Activated T-helper 17 cell treated with anti-CD3 and anti-CD28 coated beads, Interleukin-2, amount 50 U/mL, for 72 hours (primary cell): Measurements from ENCODE around the gene ADAMTS13. TPM values are rescaled to one million over a fixed set of nuclear protein-coding genes. Genes with fewer than 3 reads are reported as not detected.

ENCODE experiments used
- ATAC-seq: fragments of 150-1000 bp; cut with Tn5 transposase; replicated peaks from 2 replicates; pipeline ENCODE4 v1.10.0; 2021; ENCODE audit warnings: mild to moderate bottlenecking, moderate library complexity
- H3K27ac Mint-ChIP-seq: one replicate; pipeline ENCODE4 v1.8.0; 2022; ENCODE audit warnings: mixed read lengths
- H3K27me3 Mint-ChIP-seq: one replicate; pipeline ENCODE4 v1.8.0; 2022; ENCODE audit warnings: mixed read lengths
- H3K36me3 Mint-ChIP-seq: one replicate; pipeline ENCODE4 v1.8.0; 2022; ENCODE audit warnings: low read depth, mild to moderate bottlenecking, mixed read lengths
- H3K4me1 Mint-ChIP-seq: one replicate; pipeline ENCODE4 v1.8.0; 2022; ENCODE audit warnings: mixed read lengths
- H3K4me3 Mint-ChIP-seq: one replicate; pipeline ENCODE4 v1.8.0; 2022; ENCODE audit warnings: mild to moderate bottlenecking, mixed read lengths
- H3K9me3 Mint-ChIP-seq: one replicate; pipeline ENCODE4 v1.8.0; 2022; ENCODE audit warnings: mixed read lengths
- total RNA-seq, 2 donors: library from RNA; stranded (reverse); gene quantifications; one replicate each; pipeline ENCODE4 v1.2.3, GENCODE V29; 2022

ADAMTS13 gene
- total RNA-seq, 2 donors from 2014 or later: 1.2 to 3.9 TPM

DNA sequence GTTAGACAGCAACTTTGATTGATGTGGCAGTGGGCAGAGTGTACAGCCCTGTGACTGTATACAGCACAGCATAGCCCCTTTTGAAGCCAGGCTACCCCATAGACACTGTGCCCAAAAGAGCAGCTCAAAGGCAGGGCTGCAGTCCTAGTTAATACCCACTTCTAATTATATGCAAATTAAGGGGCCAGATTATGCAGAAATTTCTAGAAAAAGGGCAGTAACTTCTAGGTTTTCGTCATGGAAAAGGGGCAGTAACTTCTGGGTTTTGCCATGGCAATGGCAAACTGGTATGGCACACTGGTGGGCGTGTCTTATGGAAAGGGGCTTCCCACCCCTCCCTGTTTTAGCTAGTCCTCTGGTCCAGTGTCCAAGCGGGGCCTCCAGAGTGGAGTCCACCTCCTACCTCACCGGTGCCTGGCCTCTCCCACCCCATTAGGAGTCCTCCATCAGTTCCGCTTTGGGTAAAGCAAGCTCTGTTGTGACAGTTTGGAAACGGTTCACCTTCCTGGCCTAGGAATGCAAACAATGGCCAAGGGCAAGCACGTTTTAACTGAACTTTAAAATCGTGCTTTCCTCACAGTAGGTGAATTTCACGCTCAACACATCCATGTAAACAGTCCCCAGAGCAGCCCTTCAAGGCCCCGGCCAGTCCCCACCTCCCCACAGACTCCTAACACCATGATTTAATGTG is 5.6 kb downstream of the ADAMTS13 start:
- peaks cover 20% of the 10 kb centered on the region for H3K27me3 Mint-ChIP-seq
- peak overlapping the region; percentile 23 for H3K4me3 Mint-ChIP-seq
- H3K36me3 Mint-ChIP-seq: no peaks in the 10 kb centered on the region

DNA sequence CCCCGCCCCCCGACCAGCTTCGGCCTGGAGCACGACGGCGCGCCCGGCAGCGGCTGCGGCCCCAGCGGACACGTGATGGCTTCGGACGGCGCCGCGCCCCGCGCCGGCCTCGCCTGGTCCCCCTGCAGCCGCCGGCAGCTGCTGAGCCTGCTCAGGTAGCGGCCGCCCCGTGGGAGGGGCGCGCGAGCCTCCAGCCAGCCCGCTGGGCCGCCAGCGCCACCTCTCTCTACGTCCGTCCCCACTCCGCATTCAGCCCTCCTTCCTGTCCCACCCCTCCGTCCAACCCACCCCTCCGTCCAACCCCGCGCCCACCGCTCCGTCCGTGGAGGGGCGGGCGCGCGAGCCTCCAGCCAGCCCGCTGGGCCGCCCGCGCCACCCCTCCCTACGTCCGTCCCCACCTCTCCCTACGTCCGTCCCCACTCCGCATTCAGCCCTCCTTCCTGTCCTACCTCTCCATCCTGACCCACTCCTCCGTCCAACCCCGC is 6.5 kb downstream of the ADAMTS13 start:
- Mint-ChIP-seq H3K4me3 (no peak overlapping the region), H3K4me1 (no peaks in the 10 kb centered on the region), H3K36me3 (no peaks in the 10 kb centered on the region), H3K27ac (no peak overlapping the region), H3K27me3 (peaks cover 20% of the 10 kb centered on the region), H3K9me3 (no peaks in the 10 kb centered on the region)
- ATAC-seq: peak; percentile 51

More for the DNA sequence above, 5.6 kb downstream of the ADAMTS13 start:
- Mint-ChIP-seq H3K9me3 (no peaks in the 10 kb centered on the region), H3K4me1 (no peaks in the 10 kb centered on the region), H3K27ac (no peak overlapping the region)
- ATAC-seq: no peak

DNA sequence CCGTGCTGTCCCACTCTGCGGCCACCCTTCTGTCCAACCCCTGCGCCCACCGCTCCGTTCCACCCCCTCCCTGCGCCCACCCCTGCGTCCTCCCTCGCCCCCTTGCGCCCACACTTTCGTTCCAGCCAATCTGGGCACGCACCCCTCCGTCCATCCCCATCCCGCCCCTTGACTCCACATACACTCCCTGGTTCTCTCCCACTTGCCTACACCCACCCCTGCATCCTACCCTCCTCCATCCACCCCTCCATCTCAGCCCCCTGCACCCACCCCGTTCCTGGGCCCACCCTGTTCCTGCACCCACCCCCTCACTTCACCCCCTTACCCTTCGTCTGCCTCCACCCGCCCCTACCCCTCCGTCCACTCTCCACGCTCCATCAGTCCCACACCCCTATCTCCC is 7.0 kb downstream of the ADAMTS13 start:
- Mint-ChIP-seq H3K27me3 (peaks cover 20% of the 10 kb centered on the region), H3K4me1 (no peaks in the 10 kb centered on the region), H3K4me3 (no peak overlapping the region), H3K27ac (no peak overlapping the region), H3K9me3 (no peaks in the 10 kb centered on the region), H3K36me3 (no peaks in the 10 kb centered on the region)
- ATAC-seq: no peak

DNA sequence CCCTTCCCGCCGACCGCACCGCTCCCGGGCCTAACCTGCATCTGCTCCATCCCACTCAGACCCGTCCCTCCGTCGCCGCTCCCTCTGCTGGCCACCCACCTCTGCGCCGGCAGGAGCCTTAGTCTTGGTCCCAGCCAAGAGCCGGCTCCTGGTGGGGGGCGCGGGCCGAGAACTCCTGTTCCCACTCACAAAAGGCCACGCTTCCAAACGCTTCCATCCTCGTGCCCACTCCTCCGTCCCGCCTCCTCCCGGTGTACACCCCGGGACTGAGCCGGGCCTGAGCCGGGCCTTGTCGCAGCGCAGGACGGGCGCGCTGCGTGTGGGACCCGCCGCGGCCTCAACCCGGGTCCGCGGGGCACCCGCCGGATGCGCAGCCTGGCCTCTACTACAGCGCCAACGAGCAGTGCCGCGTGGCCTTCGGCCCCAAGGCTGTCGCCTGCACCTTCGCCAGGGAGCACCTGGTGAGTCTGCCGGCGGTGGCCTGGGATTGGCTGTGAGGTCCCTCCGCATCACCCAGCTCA is 7.5 kb downstream of the ADAMTS13 start:
- no peak overlapping the region for H3K27ac Mint-ChIP-seq
- H3K4me1 Mint-ChIP-seq: no peaks in the 10 kb centered on the region
- peaks cover 17% of the 10 kb centered on the region for H3K27me3 Mint-ChIP-seq
- no peak for ATAC-seq
- H3K36me3 Mint-ChIP-seq: no peaks in the 10 kb centered on the region
- H3K4me3 Mint-ChIP-seq: no peak overlapping the region
- no peaks in the 10 kb centered on the region for H3K9me3 Mint-ChIP-seq

DNA sequence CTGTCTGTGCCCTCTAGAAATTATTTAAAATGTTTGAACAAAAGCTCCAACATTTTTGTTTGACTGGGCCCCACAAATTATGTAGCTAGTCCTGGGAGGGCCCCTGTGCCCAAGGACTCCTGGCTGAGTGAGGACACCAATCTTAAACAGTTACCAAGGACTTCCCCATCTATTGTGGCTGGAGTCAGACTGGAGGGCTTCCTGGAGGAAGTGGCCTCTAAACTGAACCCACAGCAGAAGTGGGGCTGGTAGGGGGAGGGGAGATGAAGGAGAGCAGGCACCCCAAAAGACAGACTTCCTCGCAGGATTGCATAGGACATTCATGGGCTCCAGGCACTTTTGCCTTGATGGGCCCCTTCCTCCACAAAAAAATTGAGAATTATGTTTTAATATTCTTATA is 8.1 kb downstream of the ADAMTS13 start:
- Mint-ChIP-seq H3K27ac (no peak overlapping the region), H3K27me3 (peaks cover 16% of the 10 kb centered on the region), H3K9me3 (no peaks in the 10 kb centered on the region), H3K4me1 (no peaks in the 10 kb centered on the region), H3K4me3 (no peak overlapping the region), H3K36me3 (no peaks in the 10 kb centered on the region)
- ATAC-seq: no peak

DNA sequence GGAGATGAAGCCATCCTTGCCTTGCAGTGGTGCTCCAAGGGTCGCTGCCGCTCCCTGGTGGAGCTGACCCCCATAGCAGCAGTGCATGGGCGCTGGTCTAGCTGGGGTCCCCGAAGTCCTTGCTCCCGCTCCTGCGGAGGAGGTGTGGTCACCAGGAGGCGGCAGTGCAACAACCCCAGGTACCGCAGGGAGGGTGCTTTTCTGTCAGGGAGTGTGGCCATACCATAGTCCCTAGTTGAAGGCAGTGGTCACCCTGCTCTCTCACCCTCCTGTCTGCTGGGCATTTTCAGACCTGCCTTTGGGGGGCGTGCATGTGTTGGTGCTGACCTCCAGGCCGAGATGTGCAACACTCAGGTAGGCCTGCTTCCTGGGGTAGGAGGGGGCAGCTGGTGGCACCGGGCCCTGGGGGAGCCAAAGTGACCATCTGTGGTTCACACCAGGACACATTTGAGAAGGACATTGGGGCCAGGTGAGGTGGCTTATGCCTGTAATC is 11.2 kb downstream of the ADAMTS13 start:
- no peaks in the 10 kb centered on the region for H3K9me3 Mint-ChIP-seq
- no peak for ATAC-seq
- no peak overlapping the region for H3K4me3 Mint-ChIP-seq
- H3K36me3 Mint-ChIP-seq: no peaks in the 10 kb centered on the region
- H3K27ac Mint-ChIP-seq: no peak overlapping the region
- H3K27me3 Mint-ChIP-seq: no peaks in the 10 kb centered on the region
- no peaks in the 10 kb centered on the region for H3K4me1 Mint-ChIP-seq

DNA sequence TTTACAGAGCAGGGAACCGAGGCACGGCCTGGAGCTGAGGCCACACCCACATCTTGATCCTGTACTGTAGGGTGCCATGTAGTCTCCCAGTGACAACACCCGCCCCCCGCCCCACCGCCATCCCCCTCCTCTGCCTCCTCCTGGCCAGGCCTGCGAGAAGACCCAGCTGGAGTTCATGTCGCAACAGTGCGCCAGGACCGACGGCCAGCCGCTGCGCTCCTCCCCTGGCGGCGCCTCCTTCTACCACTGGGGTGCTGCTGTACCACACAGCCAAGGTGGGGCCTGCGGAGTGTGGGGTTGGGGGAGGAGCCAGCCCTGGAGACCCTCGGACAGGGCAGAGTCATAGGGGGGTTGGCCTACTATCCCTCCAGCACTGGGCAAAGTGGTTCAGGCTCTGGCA is 14.5 kb downstream of the ADAMTS13 start:
- Mint-ChIP-seq H3K9me3 (no peaks in the 10 kb centered on the region), H3K4me1 (no peaks in the 10 kb centered on the region), H3K4me3 (no peak overlapping the region), H3K36me3 (no peaks in the 10 kb centered on the region), H3K27me3 (no peaks in the 10 kb centered on the region), H3K27ac (no peak overlapping the region)
- no peak for ATAC-seq

DNA sequence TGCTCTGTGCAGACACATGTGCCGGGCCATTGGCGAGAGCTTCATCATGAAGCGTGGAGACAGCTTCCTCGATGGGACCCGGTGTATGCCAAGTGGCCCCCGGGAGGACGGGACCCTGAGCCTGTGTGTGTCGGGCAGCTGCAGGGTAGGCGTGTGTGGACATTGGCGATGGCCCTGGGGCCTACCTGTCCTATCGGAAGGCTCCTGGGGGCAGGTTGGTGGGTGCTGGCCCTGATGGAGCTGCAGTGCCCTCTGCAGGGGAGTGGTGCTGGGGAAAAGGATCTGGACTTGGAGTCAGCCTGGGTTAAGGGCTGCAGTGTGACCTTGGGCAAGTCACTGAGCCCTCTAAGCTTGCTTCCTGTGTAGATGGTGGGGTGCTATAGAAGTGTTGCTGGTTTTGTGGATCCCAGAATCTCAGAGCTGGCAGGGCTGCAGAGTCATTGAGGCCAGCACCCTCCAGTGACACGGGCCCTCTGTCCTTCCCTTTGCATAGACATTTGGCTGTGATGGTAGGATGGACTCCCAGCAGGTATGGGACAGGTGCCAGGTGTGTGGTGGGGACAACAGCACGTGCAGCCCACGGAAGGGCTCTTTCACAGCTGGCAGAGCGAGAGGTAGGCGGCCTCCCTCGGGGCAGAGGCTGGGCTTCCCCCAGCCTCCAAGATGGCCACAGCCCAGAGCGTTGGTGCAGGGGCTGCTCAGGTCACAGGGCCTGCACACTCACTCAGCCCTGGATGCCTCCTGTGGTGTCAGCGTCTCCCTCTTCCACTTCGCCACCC is 15.8 kb downstream of the ADAMTS13 start:
- Mint-ChIP-seq H3K4me3 (no peak overlapping the region), H3K36me3 (no peaks in the 10 kb centered on the region), H3K4me1 (no peaks in the 10 kb centered on the region), H3K9me3 (no peaks in the 10 kb centered on the region), H3K27me3 (no peaks in the 10 kb centered on the region), H3K27ac (no peak overlapping the region)
- ATAC-seq: peak; percentile 40

DNA sequence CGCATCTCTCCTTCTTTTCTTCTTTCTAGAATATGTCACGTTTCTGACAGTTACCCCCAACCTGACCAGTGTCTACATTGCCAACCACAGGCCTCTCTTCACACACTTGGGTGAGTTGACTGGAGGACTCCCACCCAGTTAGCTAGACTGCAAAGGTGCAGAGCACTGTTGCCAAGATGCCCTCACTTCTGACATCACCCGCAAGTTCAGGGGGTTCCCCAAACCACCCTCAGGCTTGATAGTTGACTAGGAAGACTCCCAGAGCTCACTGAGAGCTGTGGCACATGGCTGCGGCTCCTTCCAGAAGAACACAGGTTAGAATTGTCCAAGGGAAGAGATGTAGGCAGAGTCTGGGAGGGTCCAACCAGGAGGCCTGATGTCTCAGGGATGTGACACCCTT is 17.2 kb downstream of the ADAMTS13 start:
- peak; percentile 50 for ATAC-seq
- Mint-ChIP-seq H3K4me3 (no peak overlapping the region), H3K36me3 (no peaks in the 10 kb centered on the region), H3K4me1 (no peaks in the 10 kb centered on the region), H3K27me3 (no peaks in the 10 kb centered on the region), H3K9me3 (no peaks in the 10 kb centered on the region), H3K27ac (no peak overlapping the region)

DNA sequence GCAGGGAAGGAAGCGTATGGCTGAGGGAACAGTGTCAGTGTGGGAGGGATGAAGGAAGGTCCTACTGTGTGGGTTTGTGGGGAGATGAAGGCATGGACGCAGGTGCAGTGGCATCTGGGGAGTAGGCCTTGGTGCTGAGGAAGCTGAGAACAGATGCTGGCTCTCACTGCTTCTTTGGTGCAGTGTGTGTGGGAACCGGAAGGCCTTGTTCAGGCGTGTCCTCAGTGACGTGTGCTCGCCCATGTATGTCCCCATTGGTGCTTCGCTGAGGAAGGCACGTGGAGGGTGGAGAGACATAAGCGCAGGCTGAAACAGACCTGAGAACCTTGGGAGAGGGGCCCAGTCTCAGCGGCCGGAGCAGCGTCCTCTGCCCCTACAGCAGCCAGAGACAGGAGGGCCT is 18.7 kb downstream of the ADAMTS13 start:
- no peaks in the 10 kb centered on the region for H3K36me3 Mint-ChIP-seq
- H3K27ac Mint-ChIP-seq: no peak overlapping the region
- no peaks in the 10 kb centered on the region for H3K4me1 Mint-ChIP-seq
- peak; percentile 18 for ATAC-seq
- no peak overlapping the region for H3K4me3 Mint-ChIP-seq
- H3K27me3 Mint-ChIP-seq: no peaks in the 10 kb centered on the region
- no peaks in the 10 kb centered on the region for H3K9me3 Mint-ChIP-seq

DNA sequence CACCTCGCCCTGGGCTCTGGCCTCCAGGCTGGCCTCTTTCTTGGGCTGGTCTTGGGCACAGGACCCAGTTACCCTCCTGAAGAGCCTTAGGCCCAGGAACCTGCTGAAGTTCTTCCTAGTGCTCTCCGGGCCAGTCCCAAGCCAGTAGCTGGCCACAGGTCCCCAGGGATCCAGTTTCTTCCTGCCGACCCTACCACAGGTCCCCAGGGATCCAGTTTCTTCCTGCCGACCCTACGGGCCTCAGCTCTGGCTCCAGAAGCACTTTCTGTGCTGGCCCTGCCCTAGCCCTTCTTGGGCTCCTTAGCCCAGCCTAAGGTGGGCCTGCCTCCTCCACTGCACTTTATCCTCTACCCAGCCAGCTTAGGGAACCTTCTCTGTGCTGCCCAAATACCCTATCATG is 19.4 kb downstream of the ADAMTS13 start:
- ATAC-seq: no peak
- H3K27ac Mint-ChIP-seq: no peak overlapping the region
- H3K9me3 Mint-ChIP-seq: no peaks in the 10 kb centered on the region

DNA sequence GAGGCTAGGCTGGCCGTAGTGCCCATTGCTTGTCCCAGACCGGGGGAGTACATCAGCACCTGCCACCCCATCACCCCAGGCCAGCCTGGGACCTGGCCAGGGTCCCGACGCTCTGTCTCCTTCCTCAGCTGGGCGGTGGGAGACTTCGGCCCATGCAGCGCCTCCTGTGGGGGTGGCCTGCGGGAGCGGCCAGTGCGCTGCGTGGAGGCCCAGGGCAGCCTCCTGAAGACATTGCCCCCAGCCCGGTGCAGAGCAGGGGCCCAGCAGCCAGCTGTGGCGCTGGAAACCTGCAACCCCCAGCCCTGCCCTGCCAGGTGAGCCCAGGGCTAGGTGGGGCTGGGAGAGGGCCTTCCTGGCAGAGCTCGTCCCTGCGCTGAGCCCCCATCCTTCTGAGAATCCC is 21.1 kb downstream of the ADAMTS13 start:
- Mint-ChIP-seq H3K4me3 (no peak overlapping the region), H3K9me3 (no peaks in the 10 kb centered on the region), H3K27me3 (peaks cover 4% of the 10 kb centered on the region), H3K36me3 (no peaks in the 10 kb centered on the region), H3K4me1 (no peaks in the 10 kb centered on the region), H3K27ac (no peak overlapping the region)
- ATAC-seq: no peak

More for the DNA sequence above, 19.4 kb downstream of the ADAMTS13 start:
- Mint-ChIP-seq H3K27me3 (peaks cover 4% of the 10 kb centered on the region), H3K36me3 (no peaks in the 10 kb centered on the region), H3K4me3 (no peak overlapping the region), H3K4me1 (no peaks in the 10 kb centered on the region)

DNA sequence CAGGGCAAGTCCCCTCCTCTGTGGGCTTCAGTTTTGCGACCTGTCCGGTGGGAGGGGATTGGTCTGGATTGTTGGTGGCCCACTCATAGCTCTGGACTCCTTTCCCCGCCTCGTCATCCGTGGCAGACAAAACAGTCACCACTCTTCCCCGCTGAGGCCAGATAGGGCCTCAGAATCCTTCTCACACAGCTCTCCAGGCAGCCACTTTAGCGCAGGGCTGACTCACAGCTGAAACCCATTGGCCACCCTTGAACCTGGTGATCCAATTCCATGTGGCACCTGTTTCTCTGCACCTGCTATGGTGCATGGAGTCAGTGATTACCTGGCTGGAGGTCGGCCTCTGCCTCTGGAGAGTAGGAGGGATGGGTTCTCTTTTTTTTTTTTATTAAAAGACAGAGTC is 21.8 kb downstream of the ADAMTS13 start:
- peaks cover 4% of the 10 kb centered on the region for H3K27me3 Mint-ChIP-seq
- H3K4me1 Mint-ChIP-seq: no peaks in the 10 kb centered on the region
- no peaks in the 10 kb centered on the region for H3K36me3 Mint-ChIP-seq
- no peak overlapping the region for H3K27ac Mint-ChIP-seq
- no peak overlapping the region for H3K4me3 Mint-ChIP-seq
- no peaks in the 10 kb centered on the region for H3K9me3 Mint-ChIP-seq
- ATAC-seq: no peak

DNA sequence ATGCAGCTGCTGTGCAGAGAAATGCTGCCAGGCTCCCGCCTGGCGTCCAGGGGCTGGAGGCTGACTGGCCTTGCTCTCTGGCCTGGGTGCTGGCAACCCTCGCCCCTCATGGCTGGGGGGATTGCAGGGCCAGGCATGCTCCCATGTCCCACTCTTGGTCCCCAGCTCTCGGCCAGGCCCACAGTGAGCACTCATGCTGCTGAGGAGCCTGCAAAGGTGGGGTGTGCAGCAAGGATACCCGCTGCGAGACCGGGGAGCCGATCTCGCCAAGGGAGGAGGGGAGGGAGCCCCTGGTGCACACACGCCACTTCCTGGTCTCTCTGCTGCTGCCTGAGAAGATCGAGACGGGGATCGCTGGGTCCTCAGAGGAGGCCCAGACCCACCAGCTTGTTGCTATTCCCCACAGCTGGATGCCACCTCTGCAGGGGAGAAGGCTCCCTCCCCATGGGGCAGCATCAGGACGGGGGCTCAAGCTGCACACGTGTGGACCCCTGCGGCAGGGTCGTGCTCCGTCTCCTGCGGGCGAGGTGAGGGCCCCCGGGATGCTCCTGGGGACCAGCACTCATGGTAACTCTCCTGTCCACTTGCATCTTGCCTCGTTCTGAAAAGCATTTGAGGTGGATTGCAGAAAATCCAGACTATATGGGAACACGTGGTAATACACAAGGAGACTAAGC is 23.3 kb downstream of the ADAMTS13 start:
- H3K4me1 Mint-ChIP-seq: no peaks in the 10 kb centered on the region
- H3K36me3 Mint-ChIP-seq: no peaks in the 10 kb centered on the region
- H3K4me3 Mint-ChIP-seq: no peak overlapping the region
- H3K9me3 Mint-ChIP-seq: no peaks in the 10 kb centered on the region
- no peak for ATAC-seq
- no peak overlapping the region for H3K27ac Mint-ChIP-seq
- H3K27me3 Mint-ChIP-seq: peaks cover 4% of the 10 kb centered on the region
